GM12878 (cell line): ENCODE results near the gene TEKT3. TPM values are rescaled to one million over a fixed set of nuclear protein-coding genes. Genes with fewer than 3 reads are reported as not detected.

Experiments
- ATAC-seq: fragments of 200-7000 bp; cut with Tn5 transposase; 3 replicates; pipeline ENCODE4 v1.9.1; 2020; ENCODE audit warnings: mild to moderate bottlenecking, moderate library complexity
- BruUV-seq: library from RNA; stranded (reverse); fragments of 400-500 nt; replicated peaks from 2 replicates; lab custom pipeline; 2021; lab: Mats Ljungman, UMichigan
- CTCF ChIA-PET: fragments of 300-600 bp; sonication (Branson Sonifier 250); formaldehyde crosslinking; extraction: SDS; loops from one replicate; lab custom pipeline; 2021; ENCODE audit warnings: inconsistent platforms; lab: Yijun Ruan, JAX
- POLR2A ChIA-PET: fragments of 350-600 bp; formaldehyde crosslinking; extraction: SDS; loops from one replicate; lab custom pipeline; 2021; ENCODE audit warnings: inconsistent platforms; lab: Charles Lee
- RAD21 ChIA-PET: fragments of 300-600 bp; sonication (Branson Sonifier 250); formaldehyde crosslinking; loops from one replicate; lab custom pipeline; 2023; ENCODE audit warnings: antibody characterized with exemption; ENCODE audit not compliant: unreplicated experiment; lab: Charles Lee
- SMC1A ChIA-PET: fragments of 300-600 bp; sonication (Branson Sonifier 250); formaldehyde crosslinking; loops from one replicate; lab custom pipeline; 2023; ENCODE audit not compliant: unreplicated experiment, uncharacterized antibody; lab: Charles Lee
- DNase-seq: peaks from one replicate; pipeline ENCODE4 v3.0.0-alpha.2; 2011; ENCODE audit warnings: low read depth, low spot score
- FAIRE-seq: peaks from 3 replicates; lab custom pipeline; 2011; peaks lifted over from hg19 to GRCh38; lab: Jason Lieb, UNC
- H2AFZ ChIP-seq: 2 replicates; pipeline ENCODE4 v1.6.0; 2011; ENCODE audit warnings: low read depth, low read length, control low read depth; ENCODE audit not compliant: control insufficient read depth
- H3K27ac ChIP-seq: 2 replicates; pipeline ENCODE4 v1.5.1; 2011; ENCODE audit warnings: control low read depth; ENCODE audit not compliant: control insufficient read depth, insufficient read depth
- H3K27me3 ChIP-seq, 2 experiments: replicated peaks in 1 of 2; 2 replicates each; pipeline versions ENCODE4 v1.6.0 to v1.6.1; 2011; ENCODE audit warnings: low read length in 1 of 2; ENCODE audit not compliant: control insufficient read depth in 2 of 2, insufficient read depth in 2 of 2
- H3K36me3 ChIP-seq, 2 experiments: 2 replicates each; pipeline ENCODE4 v1.5.1; 2011; ENCODE audit warnings: low read length in 1 of 2; ENCODE audit not compliant: control insufficient read depth in 2 of 2, insufficient read depth in 2 of 2
- H3K4me1 ChIP-seq: 2 replicates; pipeline ENCODE4 v1.6.1; 2011; ENCODE audit warnings: mild to moderate bottlenecking, low read length, moderate library complexity, mixed read lengths; ENCODE audit not compliant: control insufficient read depth, insufficient read depth
- H3K4me2 ChIP-seq: 2 replicates; pipeline ENCODE4 v1.6.0; 2011; ENCODE audit warnings: control low read depth; ENCODE audit not compliant: control insufficient read depth, insufficient read depth
- H3K4me3 ChIP-seq: fragments of 200-600 bp; sonication (generic); 2 replicates; pipeline ENCODE4 v1.5.1; 2016
- H3K79me2 ChIP-seq: 2 replicates; pipeline ENCODE4 v1.6.0; 2011; ENCODE audit warnings: low read length; ENCODE audit not compliant: control insufficient read depth, insufficient read depth
- H3K9ac ChIP-seq: 2 replicates; pipeline ENCODE4 v1.8.0; 2011; ENCODE audit warnings: low read length, control low read depth, mixed read lengths; ENCODE audit not compliant: control insufficient read depth, insufficient read depth
- H3K9me3 ChIP-seq: replicated peaks from 3 replicates; pipeline ENCODE4 v1.5.1; 2011; ENCODE audit warnings: mild to moderate bottlenecking, low read length; ENCODE audit not compliant: control insufficient read depth, insufficient read depth
- H4K20me1 ChIP-seq: 2 replicates; pipeline ENCODE4 v1.6.0; 2011; ENCODE audit not compliant: control insufficient read depth, insufficient read depth
- CBFB ChIP-seq: IDR thresholded peaks from 2 replicates; pipeline ENCODE4 v1.6.1; 2016; ENCODE audit warnings: antibody characterized with exemption, low read depth
- PAX8 ChIP-seq: fragments of 450-650 bp; IDR thresholded peaks from 2 replicates; pipeline ENCODE4 v1.6.1; 2017; ENCODE audit warnings: mild to moderate bottlenecking, moderate library complexity
- SIN3A ChIP-seq: IDR thresholded peaks from 2 replicates; pipeline ENCODE4 v1.6.1; 2012; ENCODE audit warnings: low read depth, low read length, improper control_type of control experiment
- SKIL ChIP-seq: fragments of 450-650 bp; IDR thresholded peaks from 2 replicates; pipeline ENCODE4 v1.6.1; 2017; ENCODE audit warnings: mild to moderate bottlenecking, low read depth, inconsistent platforms; ENCODE audit not compliant: poor library complexity, severe bottlenecking
- SPI1 ChIP-seq: IDR thresholded peaks from 2 replicates; pipeline ENCODE4 v1.6.1; 2011; ENCODE audit warnings: low read depth, mild to moderate bottlenecking, low read length, moderate library complexity, borderline replicate concordance; ENCODE audit not compliant: insufficient read depth
- SRF ChIP-seq, 2 experiments: IDR thresholded peaks; 2 replicates each; pipeline ENCODE4 v1.6.1; 2011; ENCODE audit warnings: low read depth in 2 of 2, low read length in 2 of 2, mild to moderate bottlenecking in 1 of 2, moderate library complexity in 1 of 2
- SUZ12 ChIP-seq: fragments of 200-600 bp; sonication (generic); IDR thresholded peaks from one replicate; pipeline ENCODE4 v1.6.1; 2018; ENCODE audit warnings: antibody characterized with exemption, mild to moderate bottlenecking; ENCODE audit not compliant: unreplicated experiment
- TAF1 ChIP-seq: IDR thresholded peaks from 2 replicates; pipeline ENCODE4 v1.6.1; 2011; ENCODE audit warnings: mild to moderate bottlenecking, low read depth, low read length, borderline replicate concordance
- ZSCAN29 ChIP-seq: fragments of 450-650 bp; IDR thresholded peaks from 2 replicates; pipeline ENCODE4 v1.6.1; 2017; ENCODE audit warnings: mild to moderate bottlenecking, moderate library complexity
- WGBS: methylation state at CpG from one replicate; pipeline ENCODE4 v1.1.6; 2016; ENCODE audit warnings: low lambda C conversion rate; ENCODE audit not compliant: insufficient replicate concordance, insufficient coverage; ENCODE audit errors: missing lambda C conversion rate; 5-methylcytosine and 5-hydroxymethylcytosine counted together
- in situ Hi-C: fragments of 300-500 bp; cut with MboI; formaldehyde crosslinking; loops from 9 replicates; pipeline ENCODE4 v1.14.3; 2018; ENCODE audit warnings: mixed read lengths
- intact Hi-C: fragments of 100-400 bp; cut with micrococcal nuclease; formaldehyde crosslinking; loops from one replicate; pipeline ENCODE4 v1.14.2; 2022; ENCODE audit not compliant: unreplicated experiment
- polyA plus RNA-seq, 11 experiments: library from polyadenylated mRNA; depleted of rRNA in 4 of 11; unstranded in 6 of 11; stranded (reverse) in 5 of 11; fragments of >200 nt; fragmentation: Nextera tagmentation in 4 of 11; fragmentation: Illumina TruSeq in 1 of 11; extraction: Ambion mirVana in 4 of 11; extraction: Trizol in 1 of 11; gene quantifications; 1 replicate in 1 of 11; 2 replicates in 10 of 11; pipeline versions ENCODE4 v1.2.1 to v1.2.3, GENCODE V29; 2011 to 2016; ENCODE audit warnings: inconsistent platforms in 2 of 11, missing spikeins in 2 of 11, low read depth in 1 of 11
- total RNA-seq, 4 experiments: library from RNA; depleted of rRNA in 3 of 4; stranded (reverse); fragments of >200 nt in 3 of 4; fragmentation: Illumina TruSeq in 1 of 4; extraction: Trizol in 1 of 4; gene quantifications; 2 replicates each; pipeline versions ENCODE4 v1.2.1 to v1.2.3, GENCODE V29; 2013 to 2021

The TEKT3 gene
- total and polyA plus RNA-seq, 10 of the 15 experiments (the other 5 are each of a cell fraction or from before 2014, with no cell fraction given) = 0.15 TPM; not detected in 9

- ChIA-PET RAD21 (no interaction called here), CTCF (interaction anchor here (1.0 kb wide), 1 partner anchor 17 kb away, joined by 3 read pairs; no protein-coding TSS in a partner anchor), SMC1A (no interaction called here)
- Histone ChIP-seq H3K27ac (no peak overlapping the region), H2AFZ (no peak overlapping the region), H3K27me3 (no peaks in the 10 kb centered on the region), H3K9me3 (no peaks in the 10 kb centered on the region), H3K4me1 (no peaks in the 10 kb centered on the region), H3K36me3 (no peaks in the 10 kb centered on the region), H3K4me3 (no peak overlapping the region), H3K79me2 (no peaks in the 10 kb centered on the region), H3K4me2 (no peak overlapping the region), H3K9ac (no peak overlapping the region)
- 5% methylated on average over 5 of the region's 5 CpGs for WGBS
- BruUV-seq = no TSS peak
- DNase-seq (no peak), ATAC-seq (no peak)
- in situ Hi-C loops = loop anchor here (25.0 kb wide), 1 partner anchor 714 kb away; the partner anchor contains the start of genes TTC19 and ZSWIM7
- TF ChIP-seq SPI1 (no peak), CBFB (no peak), SRF (IDR thresholded peaks at IDR 0.05; ENCODE audit: low read depth in 2 of 2, low read length in 2 of 2) (no peak), SIN3A (no peak), SUZ12 (no peak), SKIL (no peak), TAF1 (no peak), ZSCAN29 (no peak), PAX8 (no peak)
- TF ChIP-seq, all 136 proteins: peak for 0
- POLR2A ChIA-PET = no interaction called here
- no peak for FAIRE-seq
- intact Hi-C loops = no loop called here
- no peaks in the 10 kb centered on the region for H4K20me1 ChIP-seq
Observed at GRCh38 chr17:15273141-15273793, 68.1 kb downstream of the TEKT3 start.
